ENCODE measurements around the gene CPLANE2.
"Not testable (repeated sequence)": the region's sequence is repeated elsewhere in the genome, so short reads cannot be mapped to it uniquely, and the experiment has no call there.

Gene CPLANE2

GRCh38 chr1:16254263-16254928 is 17.4 kb upstream of the CPLANE2 start:
- H3K36me3 ChIP-seq (ENCODE audit: insufficient read depth, low read length): peaks cover 3% of the 10 kb centered on the region; the same call in 1 of the 2 replicates
- H3K4me1 ChIP-seq (ENCODE audit: insufficient read depth, low read length): peaks cover 7% of the 10 kb centered on the region
- no peaks in the 10 kb centered on the region for H3K9me3 ChIP-seq (ENCODE audit: control insufficient read depth, insufficient read depth, low read length)
- H3K9ac ChIP-seq (ENCODE audit: low read depth, low read length): no peak overlapping the region

GRCh38 chr1:16253332-16253922 is 16.4 kb upstream of the CPLANE2 start:
- Histone ChIP-seq H3K9me3 (ENCODE audit: control insufficient read depth, insufficient read depth, low read length) (no peaks in the 10 kb centered on the region), H3K36me3 (ENCODE audit: insufficient read depth, low read length) (peaks cover 3% of the 10 kb centered on the region; the same call in 1 of the 2 replicates), H3K4me1 (ENCODE audit: insufficient read depth, low read length) (peaks cover 5% of the 10 kb centered on the region), H3K9ac (ENCODE audit: low read depth, low read length) (no peak overlapping the region)

- H3K4me1 ChIP-seq (ENCODE audit: insufficient read depth, low read length): peaks cover 2% of the 10 kb centered on the region; the same call in 1 of the 2 replicates
Measured at GRCh38 chr1:16252912-16253311, 15.9 kb upstream of the CPLANE2 start.

GRCh38 chr1:16251381-16251780 is 14.4 kb upstream of the CPLANE2 start:
- peaks cover 3% of the 10 kb centered on the region; the same call in 1 of the 2 replicates for H3K36me3 ChIP-seq (ENCODE audit: insufficient read depth, low read length)
- no peak overlapping the region for H3K9ac ChIP-seq (ENCODE audit: low read depth, low read length)
- H3K4me1 ChIP-seq (ENCODE audit: insufficient read depth, low read length): no peaks in the 10 kb centered on the region
- no peaks in the 10 kb centered on the region for H3K9me3 ChIP-seq (ENCODE audit: control insufficient read depth, insufficient read depth, low read length)

More at GRCh38 chr1:16252912-16253311, 15.9 kb upstream of the CPLANE2 start:
- Histone ChIP-seq H3K9me3 (ENCODE audit: control insufficient read depth, insufficient read depth, low read length) (no peaks in the 10 kb centered on the region), H3K9ac (ENCODE audit: low read depth, low read length) (no peak overlapping the region), H3K36me3 (ENCODE audit: insufficient read depth, low read length) (peaks cover 3% of the 10 kb centered on the region; the same call in 1 of the 2 replicates)

GRCh38 chr1:16250524-16251251 is 13.7 kb upstream of the CPLANE2 start:
- Histone ChIP-seq H3K4me1 (ENCODE audit: insufficient read depth, low read length) (no peaks in the 10 kb centered on the region), H3K36me3 (ENCODE audit: insufficient read depth, low read length) (peaks cover 3% of the 10 kb centered on the region; the same call in 1 of the 2 replicates)

GRCh38 chr1:16249596-16250241 is 12.7 kb upstream of the CPLANE2 start:
- no peaks in the 10 kb centered on the region for H3K9me3 ChIP-seq (ENCODE audit: control insufficient read depth, insufficient read depth, low read length)
- H3K36me3 ChIP-seq (ENCODE audit: insufficient read depth, low read length): peaks cover 3% of the 10 kb centered on the region; the same call in 1 of the 2 replicates

More at GRCh38 chr1:16250524-16251251, 13.7 kb upstream of the CPLANE2 start:
- no peak overlapping the region for H3K9ac ChIP-seq (ENCODE audit: low read depth, low read length)
- no peaks in the 10 kb centered on the region for H3K9me3 ChIP-seq (ENCODE audit: control insufficient read depth, insufficient read depth, low read length)

GRCh38 chr1:16248603-16249516 is 11.9 kb upstream of the CPLANE2 start:
- Histone ChIP-seq H3K4me1 (ENCODE audit: insufficient read depth, low read length) (no peaks in the 10 kb centered on the region), H3K9me3 (ENCODE audit: control insufficient read depth, insufficient read depth, low read length) (no peaks in the 10 kb centered on the region), H3K36me3 (ENCODE audit: insufficient read depth, low read length) (peaks cover 3% of the 10 kb centered on the region; the same call in 1 of the 2 replicates), H3K9ac (ENCODE audit: low read depth, low read length) (no peak overlapping the region)

More at GRCh38 chr1:16249596-16250241, 12.7 kb upstream of the CPLANE2 start:
- H3K9ac ChIP-seq (ENCODE audit: low read depth, low read length): no peak overlapping the region
- no peaks in the 10 kb centered on the region for H3K4me1 ChIP-seq (ENCODE audit: insufficient read depth, low read length)

- H3K36me3 ChIP-seq (ENCODE audit: insufficient read depth, low read length): no peaks in the 10 kb centered on the region
- H3K9ac ChIP-seq (ENCODE audit: low read depth, low read length): no peak overlapping the region
- H3K4me1 ChIP-seq (ENCODE audit: insufficient read depth, low read length): no peaks in the 10 kb centered on the region
- H3K9me3 ChIP-seq (ENCODE audit: control insufficient read depth, insufficient read depth, low read length): no peaks in the 10 kb centered on the region
Measured at GRCh38 chr1:16248007-16248436, 11.0 kb upstream of the CPLANE2 start.

GRCh38 chr1:16247441-16247840 is 10.5 kb upstream of the CPLANE2 start:
- Histone ChIP-seq H3K4me1 (ENCODE audit: insufficient read depth, low read length) (no peaks in the 10 kb centered on the region), H3K9me3 (ENCODE audit: control insufficient read depth, insufficient read depth, low read length) (no peaks in the 10 kb centered on the region), H3K36me3 (ENCODE audit: insufficient read depth, low read length) (no peaks in the 10 kb centered on the region), H3K9ac (ENCODE audit: low read depth, low read length) (no peak overlapping the region)

GRCh38 chr1:16246961-16247360 is 10.0 kb upstream of the CPLANE2 start:
- Histone ChIP-seq H3K9me3 (ENCODE audit: control insufficient read depth, insufficient read depth, low read length) (no peaks in the 10 kb centered on the region), H3K36me3 (ENCODE audit: insufficient read depth, low read length) (no peaks in the 10 kb centered on the region), H3K4me1 (ENCODE audit: insufficient read depth, low read length) (no peaks in the 10 kb centered on the region), H3K9ac (ENCODE audit: low read depth, low read length) (no peak overlapping the region)

GRCh38 chr1:16246239-16246638 is 9.3 kb upstream of the CPLANE2 start:
- not testable (repeated sequence) for H3K9ac ChIP-seq (ENCODE audit: low read depth, low read length); H3K4me1 ChIP-seq (ENCODE audit: insufficient read depth, low read length); H3K9me3 ChIP-seq (ENCODE audit: control insufficient read depth, insufficient read depth, low read length); H3K36me3 ChIP-seq (ENCODE audit: insufficient read depth, low read length)

- H3K4me1 ChIP-seq (ENCODE audit: insufficient read depth, low read length): no peaks in the 10 kb centered on the region
- no peak overlapping the region for H3K9ac ChIP-seq (ENCODE audit: low read depth, low read length)
- H3K36me3 ChIP-seq (ENCODE audit: insufficient read depth, low read length): no peaks in the 10 kb centered on the region
- no peaks in the 10 kb centered on the region for H3K9me3 ChIP-seq (ENCODE audit: control insufficient read depth, insufficient read depth, low read length)
Measured at GRCh38 chr1:16245476-16246196, 8.7 kb upstream of the CPLANE2 start.

- Histone ChIP-seq H3K4me1 (ENCODE audit: insufficient read depth, low read length) (no peaks in the 10 kb centered on the region), H3K36me3 (ENCODE audit: insufficient read depth, low read length) (no peaks in the 10 kb centered on the region), H3K9ac (ENCODE audit: low read depth, low read length) (no peak overlapping the region), H3K9me3 (ENCODE audit: control insufficient read depth, insufficient read depth, low read length) (no peaks in the 10 kb centered on the region)
Measured at GRCh38 chr1:16244650-16245285, 7.8 kb upstream of the CPLANE2 start.
